GM23338 (cell line): ENCODE results near the gene CHKB. TPM values are rescaled to one million over a fixed set of nuclear protein-coding genes. Genes with fewer than 3 reads are reported as not detected.

Experiments
- ATAC-seq: fragments of 200-7000 bp; cut with Tn5 transposase; 3 replicates; pipeline ENCODE4 v1.9.1; 2020
- DNase-seq: peaks from one replicate; pipeline ENCODE4 v3.0.0-alpha.2; 2015; ENCODE audit warnings: low spot score
- H2AFZ ChIP-seq: fragments of 200-600 bp; sonication (generic); 2 replicates; pipeline ENCODE4 v1.8.0; 2016; ENCODE audit warnings: antibody characterized with exemption, mild to moderate bottlenecking, moderate library complexity
- H3F3A ChIP-seq: fragments of 200-600 bp; sonication (generic); replicated peaks from 2 replicates; pipeline ENCODE4 v1.8.0; 2017; ENCODE audit warnings: antibody characterized with exemption, mixed run types, low read depth
- H3K27ac ChIP-seq: fragments of 200-600 bp; sonication (generic); 2 replicates; pipeline ENCODE4 v1.6.1; 2016; ENCODE audit warnings: low read depth
- H3K27me3 ChIP-seq: fragments of 200-600 bp; sonication (generic); 2 replicates; pipeline ENCODE4 v1.8.0; 2016; ENCODE audit warnings: mild to moderate bottlenecking, mixed run types, moderate library complexity; ENCODE audit not compliant: insufficient read depth
- H3K36me3 ChIP-seq: fragments of 200-600 bp; sonication (generic); 2 replicates; pipeline ENCODE4 v1.8.0; 2016; ENCODE audit warnings: mild to moderate bottlenecking; ENCODE audit not compliant: insufficient read depth
- H3K4me1 ChIP-seq: fragments of 200-600 bp; sonication (generic); 2 replicates; pipeline ENCODE4 v1.8.0; 2016; ENCODE audit warnings: mild to moderate bottlenecking, moderate library complexity; ENCODE audit not compliant: insufficient read depth
- H3K4me2 ChIP-seq: fragments of 200-600 bp; sonication (generic); 2 replicates; pipeline ENCODE4 v1.7.1; 2017; ENCODE audit warnings: mixed run types
- H3K4me3 ChIP-seq: fragments of 200-600 bp; sonication (generic); 2 replicates; pipeline ENCODE4 v1.6.1; 2016; ENCODE audit warnings: mixed run types
- H3K79me2 ChIP-seq: fragments of 200-600 bp; sonication (generic); replicated peaks from 2 replicates; pipeline ENCODE4 v1.8.0; 2017; ENCODE audit warnings: mild to moderate bottlenecking; ENCODE audit not compliant: insufficient read depth
- H3K9me2 ChIP-seq: fragments of 200-600 bp; sonication (generic); 2 replicates; pipeline ENCODE4 v1.8.0; 2017; ENCODE audit not compliant: insufficient read depth
- H4K20me1 ChIP-seq: fragments of 200-600 bp; sonication (generic); replicated peaks from 2 replicates; pipeline ENCODE4 v1.8.0; 2017; ENCODE audit warnings: mild to moderate bottlenecking; ENCODE audit not compliant: insufficient read depth
- H3K27ac Mint-ChIP-seq: 2 replicates; pipeline ENCODE4 v1.8.0; 2020; ENCODE audit warnings: inconsistent platforms, mild to moderate bottlenecking, moderate library complexity, mixed read lengths
- H3K27me3 Mint-ChIP-seq: 3 replicates; pipeline ENCODE4 v1.8.0; 2022; ENCODE audit warnings: low read depth, mild to moderate bottlenecking, moderate library complexity, mixed read lengths, inconsistent platforms; ENCODE audit not compliant: insufficient read depth, poor library complexity
- H3K36me3 Mint-ChIP-seq: 3 replicates; pipeline ENCODE4 v1.8.0; 2021; ENCODE audit warnings: low read depth, mild to moderate bottlenecking, inconsistent platforms, moderate library complexity, mixed read lengths
- H3K4me1 Mint-ChIP-seq: 3 replicates; pipeline ENCODE4 v1.8.0; 2020; ENCODE audit warnings: mild to moderate bottlenecking, inconsistent platforms, mixed read lengths
- H3K4me3 Mint-ChIP-seq: 3 replicates; pipeline ENCODE4 v1.8.0; 2021; ENCODE audit warnings: moderate library complexity, mild to moderate bottlenecking, inconsistent platforms, mixed read lengths
- H3K9me3 Mint-ChIP-seq: 3 replicates; pipeline ENCODE4 v1.8.0; 2020; ENCODE audit warnings: moderate library complexity, mild to moderate bottlenecking, inconsistent platforms, mixed read lengths
- CREB1 ChIP-seq: fragments of 250-450 bp; sonication (Bioruptor Pico); IDR thresholded peaks from 2 replicates; pipeline ENCODE4 v1.5.0; 2020; ENCODE audit warnings: low read depth, mild to moderate bottlenecking, moderate library complexity
- CTCF ChIP-seq, 2 experiments: fragments of 200-600 bp in 1 of 2; sonication (generic) in 1 of 2; conservative IDR thresholded peaks; 2 replicates each; pipeline versions ENCODE4 v1.5.1 to v1.6.1; 2016 to 2017; ENCODE audit warnings: antibody characterized with exemption in 2 of 2, low read depth in 2 of 2, mild to moderate bottlenecking in 2 of 2, moderate library complexity in 1 of 2
- EZH2 ChIP-seq: fragments of 200-600 bp; sonication (generic); IDR thresholded peaks from one replicate; pipeline ENCODE4 v1.8.0; 2017; ENCODE audit warnings: antibody characterized with exemption, mild to moderate bottlenecking, low read depth; ENCODE audit not compliant: unreplicated experiment
- EZH2phosphoT487 ChIP-seq: fragments of 200-600 bp; sonication (generic); IDR thresholded peaks from one replicate; pipeline ENCODE4 v1.8.1; 2018; ENCODE audit warnings: antibody characterized with exemption; ENCODE audit not compliant: unreplicated experiment
- NANOG ChIP-seq: IDR thresholded peaks from 2 replicates; pipeline ENCODE4 v1.6.1; 2016; ENCODE audit warnings: antibody characterized with exemption, borderline replicate concordance
- POLR2AphosphoS5 ChIP-seq: IDR thresholded peaks from 2 replicates; pipeline ENCODE4 v1.6.1; 2016; ENCODE audit warnings: antibody characterized with exemption, low read depth
- ZNF331 ChIP-seq: fragments of 250-450 bp; sonication (Bioruptor Pico); IDR thresholded peaks from 2 replicates; pipeline ENCODE4 v1.5.0; 2020; ENCODE audit warnings: low read depth, mild to moderate bottlenecking, moderate library complexity
- ZNF462 ChIP-seq: fragments of 250-450 bp; sonication (Bioruptor Pico); IDR thresholded peaks from 2 replicates; pipeline ENCODE4 v1.5.0; 2020; ENCODE audit warnings: mild to moderate bottlenecking, moderate library complexity
- polyA plus RNA-seq: library from polyadenylated mRNA; unstranded; fragments of >200 nt; fragmentation: Nextera tagmentation; extraction: Ambion mirVana; gene quantifications from 2 replicates; pipeline ENCODE4 v1.2.1, GENCODE V29; 2016
- total RNA-seq: library from RNA; depleted of rRNA; stranded (reverse); fragments of >200 nt; shearing (Covaris generic); gene quantifications from 2 replicates; pipeline ENCODE4 v1.2.3, GENCODE V29; 2014

CHKB gene
- total and polyA plus RNA-seq, 2 experiments from 2014 or later: 51.2 to 61.6 TPM

GRCh38 chr22:50595189-50595588 lies 12.5 kb upstream of the CHKB start (continued):
- TF ChIP-seq ZNF462 (CRISPR knock-in tag) (no peak), CREB1 (CRISPR knock-in tag) (no peak), EZH2phosphoT487 (no peak), NANOG (no peak), POLR2AphosphoS5 (no peak)

- H3K27me3 ChIP-seq: peaks cover 17% of the 10 kb centered on the region; the same call in 1 of the 2 replicates
- DNase-seq: no peak
- no peak overlapping the region for H3K4me3 Mint-ChIP-seq
- H3K36me3 Mint-ChIP-seq: no peaks in the 10 kb centered on the region; the same call in 2 of the 3 replicates
- no peak overlapping the region for H3K27ac ChIP-seq
- peaks cover 7% of the 10 kb centered on the region for H3K4me1 Mint-ChIP-seq
- no peak overlapping the region for H3K4me2 ChIP-seq
- no peaks in the 10 kb centered on the region for H3K9me3 Mint-ChIP-seq
- ATAC-seq: no peak
- peaks cover 9% of the 10 kb centered on the region for H3F3A ChIP-seq
- H3K27me3 Mint-ChIP-seq: peaks cover 8% of the 10 kb centered on the region
- no peak overlapping the region for H2AFZ ChIP-seq
- H3K4me1 ChIP-seq: peaks cover 8% of the 10 kb centered on the region
- no peak overlapping the region for H3K4me3 ChIP-seq
- H3K27ac Mint-ChIP-seq: no peak overlapping the region
- no peaks in the 10 kb centered on the region for H3K79me2 ChIP-seq
- no peaks in the 10 kb centered on the region for H3K36me3 ChIP-seq
- H4K20me1 ChIP-seq: peaks cover 2% of the 10 kb centered on the region; the same call in 1 of the 2 replicates
- no peaks in the 10 kb centered on the region for H3K9me2 ChIP-seq
- no peak for TF ChIP-seq ZNF462 (CRISPR knock-in tag)
- no peak for TF ChIP-seq EZH2
- no peak for TF ChIP-seq ZNF331
- no peak for TF ChIP-seq CREB1 (CRISPR knock-in tag)
- no peak for TF ChIP-seq CTCF (conservative IDR thresholded peaks at IDR 0.05; ENCODE audit: low read depth in 2 of 2)
Observed at GRCh38 chr22:50587407-50587806, 4.8 kb upstream of the CHKB start.
